Activated naive CD4-positive, alpha-beta T cell treated with Interleukin-2 at 50 U/mL for 16 hours (primary cell): ENCODE data around the gene EIF3F.

Experiments
- DNase-seq: peaks from one replicate; pipeline ENCODE4 v3.0.0-alpha.2; 2020

The EIF3F gene

GRCh38 chr11:8040261-8040920 lies 53.3 kb downstream of the EIF3F start:
- DNase-seq = no peak

DNA sequence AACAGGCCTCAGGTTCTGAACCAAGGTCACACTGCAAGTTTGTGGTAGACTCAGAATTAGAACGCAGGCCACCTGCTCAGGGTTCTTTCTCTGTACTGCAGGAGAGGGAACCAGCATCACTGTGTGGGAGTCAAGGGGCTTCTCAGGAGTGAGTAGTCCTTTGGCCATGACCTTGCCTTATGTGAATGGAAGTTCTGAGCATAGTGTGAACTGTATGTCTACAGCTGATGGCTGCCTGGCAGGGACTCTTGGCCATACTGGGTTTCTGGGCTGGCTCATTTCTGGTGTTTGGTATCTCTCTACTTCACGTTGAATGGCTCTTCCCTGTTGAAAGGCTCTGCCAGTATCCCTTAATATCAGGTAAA lies 53.8 kb downstream of the EIF3F start:
- DNase-seq = no peak

DNA sequence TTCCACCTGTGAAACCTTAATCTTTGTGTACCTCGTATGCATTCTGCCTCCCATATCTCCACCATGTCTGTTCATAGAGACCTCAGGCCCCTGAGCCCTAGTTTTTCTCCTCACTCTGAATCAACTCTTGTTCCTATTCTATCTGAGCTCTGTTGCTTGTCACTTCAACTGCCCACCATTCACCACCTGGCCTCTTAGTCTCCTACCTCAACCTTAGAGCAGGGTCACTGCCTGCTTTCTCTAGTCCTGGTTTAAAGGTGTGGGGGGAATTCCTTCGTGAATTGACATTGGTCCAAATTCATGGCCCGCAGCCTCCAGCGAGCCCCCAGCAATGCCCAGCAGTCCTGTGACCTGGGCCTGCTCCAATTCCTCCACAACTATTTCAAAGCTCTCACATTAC lies 54.4 kb downstream of the EIF3F start:
- no peak for DNase-seq

GRCh38 chr11:8043756-8044155 lies 56.6 kb downstream of the EIF3F start:
- no peak for DNase-seq

GRCh38 chr11:8045839-8046238 lies 58.7 kb downstream of the EIF3F start:
- DNase-seq = no peak

DNA sequence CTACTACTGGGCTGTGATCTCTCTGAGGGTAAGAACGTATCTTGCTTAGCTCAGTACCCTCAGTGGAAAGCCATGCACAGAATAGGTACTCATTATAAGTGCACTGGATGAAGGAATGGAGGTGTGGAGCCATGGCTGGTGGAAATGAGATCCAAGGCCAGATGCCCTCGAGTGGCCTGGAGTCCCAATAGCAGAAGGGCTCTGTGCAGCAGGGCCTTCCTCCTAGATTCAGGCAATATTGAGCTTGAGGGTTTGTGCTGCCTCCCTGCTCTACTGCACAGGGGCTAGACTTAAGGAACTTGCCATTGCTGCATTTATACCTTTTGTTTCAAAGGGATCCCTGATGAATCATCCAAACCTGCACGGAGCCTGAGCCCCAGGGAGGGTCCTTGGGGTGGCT lies 60.2 kb downstream of the EIF3F start:
- DNase-seq = no peak

DNA sequence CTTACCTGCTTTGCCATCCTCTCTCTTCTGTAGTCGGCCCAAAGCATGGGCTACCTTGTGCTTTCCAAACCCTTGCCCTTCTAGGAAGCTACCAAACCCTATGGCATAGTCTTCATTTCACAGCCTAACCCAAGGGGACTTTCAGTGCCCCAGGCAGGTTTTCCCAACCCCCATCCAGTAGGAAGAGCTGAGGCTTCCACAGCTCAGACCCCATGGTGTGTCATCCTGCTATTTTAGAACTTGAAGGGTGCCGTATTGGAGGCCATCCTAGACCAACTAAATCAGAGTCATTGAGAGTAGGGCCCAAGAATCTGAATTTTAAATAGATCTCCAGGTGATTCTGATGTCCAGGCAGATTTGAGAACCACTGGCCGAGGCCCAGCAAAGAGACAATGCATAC lies 61.9 kb downstream of the EIF3F start:
- no peak for DNase-seq
